ENCODE data around the gene LTN1. TPM values are rescaled to one million over a fixed set of nuclear protein-coding genes. Genes with fewer than 3 reads are reported as not detected.
"Not testable (repeated sequence)": the region's sequence is repeated elsewhere in the genome, so short reads cannot be mapped to it uniquely, and the experiment has no call there.

The LTN1 gene
- total RNA-seq, 8 experiments from 2014 or later, result 23.7 to 40.9 (median 28.7) TPM

GRCh38 chr21:29011236-29011635 is 18.6 kb upstream of the LTN1 start:
- ATAC-seq (replicated peaks in 6 of 8); H3K4me1 ChIP-seq (replicated peaks in 1 of 2); H3K27ac ChIP-seq; H3K4me3 ChIP-seq; in situ Hi-C loops (cut with MboI; ENCODE audit: low pct_unique_long_range_greater_than_20kb in 2 of 9, low sequenced_read_pairs in 9 of 9, unreplicated experiment in 9 of 9): not testable (repeated sequence)
- WGBS, 10 experiments, result no CpG with 5 or more reads among the region's 30 CpGs

DNA sequence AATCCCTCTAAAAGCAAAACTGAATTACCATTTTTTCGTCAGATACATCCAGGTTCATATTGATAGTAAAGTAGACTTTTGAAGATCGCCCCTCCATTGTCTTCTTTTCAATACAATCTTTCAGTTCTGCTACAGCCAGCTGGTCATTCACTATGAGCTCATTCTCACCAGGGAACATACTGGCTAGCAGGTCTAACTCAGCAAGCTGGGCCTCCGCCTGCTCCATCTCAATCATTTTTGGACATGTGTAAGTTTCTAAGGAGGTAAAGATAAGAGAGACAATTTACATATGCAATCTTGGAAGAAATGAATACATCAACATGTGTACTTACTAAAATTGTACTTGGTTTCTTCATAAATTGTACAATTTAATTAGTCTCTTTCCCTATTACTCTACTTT is 15.7 kb upstream of the LTN1 start:
- 40 to 100% (median 85%) methylated on average over 1 to 3 of the region's 3 CpGs; no CpG with 5 or more reads in 1 of the 10 experiments for WGBS, 10 experiments
- ATAC-seq (replicated peaks in 6 of 8), result peak in 7 of 8 experiments; percentile 30 to 83 (median 33)

GRCh38 chr21:29007810-29008209 is 15.1 kb upstream of the LTN1 start:
- in situ Hi-C loops (cut with MboI; ENCODE audit: low pct_unique_long_range_greater_than_20kb in 2 of 9, low sequenced_read_pairs in 9 of 9, unreplicated experiment in 9 of 9), result no loop called here

More for the DNA sequence above, 15.7 kb upstream of the LTN1 start:
- H3K4me1 ChIP-seq (replicated peaks in 1 of 2), result peaks cover 8 to 10% of the 10 kb centered on the region in 2 donors
- no peak overlapping the region for H3K4me3 ChIP-seq
- H3K27ac ChIP-seq, result no peak overlapping the region
- in situ Hi-C loops (cut with MboI; ENCODE audit: low pct_unique_long_range_greater_than_20kb in 2 of 9, low sequenced_read_pairs in 9 of 9, unreplicated experiment in 9 of 9), result no loop called here

GRCh38 chr21:29007135-29007534 is 14.5 kb upstream of the LTN1 start:
- Histone ChIP-seq H3K4me1 (replicated peaks in 1 of 2) (peaks cover 8 to 10% of the 10 kb centered on the region in 2 donors), H3K27ac (no peak overlapping the region), H3K4me3 (no peak overlapping the region)
- in situ Hi-C loops (cut with MboI; ENCODE audit: low pct_unique_long_range_greater_than_20kb in 2 of 9, low sequenced_read_pairs in 9 of 9, unreplicated experiment in 9 of 9), result no loop called here
- 30 to 100% (median 82%) methylated on average over 1 to 3 of the region's 3 CpGs; no CpG with 5 or more reads in 2 of the 10 experiments for WGBS, 10 experiments
- ATAC-seq (replicated peaks in 6 of 8), result no peak

More at GRCh38 chr21:29007810-29008209, 15.1 kb upstream of the LTN1 start:
- Histone ChIP-seq H3K27ac (no peak overlapping the region), H3K4me1 (replicated peaks in 1 of 2) (peaks cover 8 to 10% of the 10 kb centered on the region in 2 donors), H3K4me3 (no peak overlapping the region)
- peak; percentile 38 to 94 (median 81) for ATAC-seq (replicated peaks in 6 of 8)
- 17 to 100% (median 78%) methylated on average over 1 to 3 of the region's 3 CpGs; no CpG with 5 or more reads in 1 of the 10 experiments for WGBS, 10 experiments

- WGBS, 10 experiments, result 63 to 100% (median 96%) methylated on average over 1 to 6 of the region's 6 CpGs; no CpG with 5 or more reads in 4 of the 10 experiments
- H3K4me1 ChIP-seq (replicated peaks in 1 of 2), result peaks cover 8 to 10% of the 10 kb centered on the region in 2 donors
- in situ Hi-C loops (cut with MboI; ENCODE audit: low pct_unique_long_range_greater_than_20kb in 2 of 9, low sequenced_read_pairs in 9 of 9, unreplicated experiment in 9 of 9), result no loop called here
- H3K27ac ChIP-seq, result no peak overlapping the region
- H3K4me3 ChIP-seq, result no peak overlapping the region
- no peak for ATAC-seq (replicated peaks in 6 of 8)
Measured at GRCh38 chr21:29005696-29006095, 13.0 kb upstream of the LTN1 start.

DNA sequence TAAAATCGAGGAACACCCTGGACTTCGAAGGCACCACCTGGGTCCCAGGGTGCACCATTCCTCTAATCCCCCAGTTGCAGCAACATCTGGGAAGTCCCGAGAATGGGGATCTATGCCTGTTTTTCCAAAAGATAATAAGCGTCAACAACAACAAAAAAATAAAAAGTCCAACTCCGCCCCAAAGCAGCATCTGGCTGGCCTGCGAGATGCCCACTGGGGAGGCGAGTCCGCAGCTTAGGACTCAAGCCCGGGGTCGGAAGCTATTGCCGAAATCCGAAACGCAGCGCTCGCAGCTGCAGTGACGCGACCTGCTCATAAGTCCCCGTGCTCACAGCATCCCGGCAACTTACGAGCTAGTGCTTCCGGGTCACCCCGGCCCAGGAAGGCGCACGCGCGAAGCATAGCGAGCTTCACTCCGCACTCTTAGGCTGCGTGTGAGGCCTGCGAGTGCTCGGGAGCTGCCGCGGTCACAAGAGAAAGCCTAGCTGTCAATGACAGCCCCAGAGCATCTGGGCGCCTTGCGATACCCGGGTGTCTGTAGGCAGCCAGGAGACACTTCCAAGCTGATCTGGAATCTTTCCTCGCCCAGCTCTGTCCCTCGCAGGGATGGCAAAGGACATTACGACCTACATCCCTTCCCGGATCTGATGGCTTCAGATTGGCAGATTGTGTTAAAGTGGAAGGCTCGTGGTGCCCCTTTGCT is 9.9 kb upstream of the LTN1 start:
- peak overlapping the region; percentile 48 to 67 (median 56) for H3K4me3 ChIP-seq
- in situ Hi-C loops (cut with MboI; ENCODE audit: low pct_unique_long_range_greater_than_20kb in 2 of 9, low sequenced_read_pairs in 9 of 9, unreplicated experiment in 9 of 9), result no loop called here
- ATAC-seq (replicated peaks in 6 of 8), result peak; percentile 98 to 100 (median 100)
- peaks cover 2 to 9% of the 10 kb centered on the region in 2 donors for H3K4me1 ChIP-seq (replicated peaks in 1 of 2)
- H3K27ac ChIP-seq, result peak overlapping the region; percentile 86 to 95
- 0 to 15% (median 7%) methylated on average over 1 to 9 of the region's 41 CpGs; no CpG with 5 or more reads in 3 of the 10 experiments for WGBS, 10 experiments

GRCh38 chr21:28993293-28993629 is 584 bp upstream of the LTN1 start:
- ATAC-seq (replicated peaks in 6 of 8), result no peak
- Histone ChIP-seq H3K27ac (peak overlapping the region; percentile 75 to 84), H3K4me3 (peak overlapping the region; percentile 29 to 97 (median 81)), H3K4me1 (replicated peaks in 1 of 2) (peaks cover 3 to 14% of the 10 kb centered on the region in 2 donors)
- 20 to 79% (median 46%) methylated on average over 2 to 4 of the region's 4 CpGs; no CpG with 5 or more reads in 1 of the 10 experiments for WGBS, 10 experiments
- in situ Hi-C loops (cut with MboI; ENCODE audit: low pct_unique_long_range_greater_than_20kb in 2 of 9, low sequenced_read_pairs in 9 of 9, unreplicated experiment in 9 of 9), result no loop called here

GRCh38 chr21:28991861-28992525 is 684 bp downstream of the LTN1 start:
- in situ Hi-C loops (cut with MboI; ENCODE audit: low pct_unique_long_range_greater_than_20kb in 2 of 9, low sequenced_read_pairs in 9 of 9, unreplicated experiment in 9 of 9), result no loop called here
- peaks cover 3 to 14% of the 10 kb centered on the region in 2 donors for H3K4me1 ChIP-seq (replicated peaks in 1 of 2)
- peak in 1 of 8 experiments; percentile 0 for ATAC-seq (replicated peaks in 6 of 8)
- 0 to 29% (median 9%) methylated on average over 3 to 10 of the region's 14 CpGs; no CpG with 5 or more reads in 1 of the 10 experiments for WGBS, 10 experiments
- H3K4me3 ChIP-seq, result peak overlapping the region; percentile 73 to 97 (median 85)
- H3K27ac ChIP-seq, result peak overlapping the region; percentile 82 to 96

DNA sequence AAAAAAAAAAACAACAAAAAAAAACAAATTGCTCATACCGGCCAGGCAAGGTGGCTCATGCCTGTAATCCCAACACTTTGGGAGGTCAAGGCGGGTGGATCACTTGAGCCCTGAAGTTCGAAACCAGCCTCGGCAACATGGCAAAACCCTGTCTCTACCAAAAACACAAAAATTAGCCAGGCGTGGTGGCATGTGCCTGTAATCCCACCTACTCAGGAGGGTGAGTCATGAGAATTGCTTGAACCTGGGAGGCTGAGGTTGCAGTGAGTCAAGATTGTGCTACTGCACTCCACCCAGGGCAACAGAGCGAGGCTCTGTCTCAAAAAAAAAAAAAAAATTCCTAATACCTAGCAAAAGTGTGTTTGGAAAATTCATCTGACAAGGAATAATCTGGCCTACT is 4.5 kb downstream of the LTN1 start:
- ATAC-seq (replicated peaks in 6 of 8); H3K4me3 ChIP-seq; H3K4me1 ChIP-seq (replicated peaks in 1 of 2); H3K27ac ChIP-seq; in situ Hi-C loops (cut with MboI; ENCODE audit: low pct_unique_long_range_greater_than_20kb in 2 of 9, low sequenced_read_pairs in 9 of 9, unreplicated experiment in 9 of 9): not testable (repeated sequence)
- 14 to 100% (median 95%) methylated on average over 1 to 6 of the region's 6 CpGs; no CpG with 5 or more reads in 3 of the 10 experiments for WGBS, 10 experiments

GRCh38 chr21:28986677-28987076 is 6.0 kb downstream of the LTN1 start:
- no peak for ATAC-seq (replicated peaks in 6 of 8)
- Histone ChIP-seq H3K4me3 (no peak overlapping the region), H3K4me1 (replicated peaks in 1 of 2) (peaks cover 0 to 6% of the 10 kb centered on the region in 2 donors), H3K27ac (no peak overlapping the region)
- in situ Hi-C loops (cut with MboI; ENCODE audit: low pct_unique_long_range_greater_than_20kb in 2 of 9, low sequenced_read_pairs in 9 of 9, unreplicated experiment in 9 of 9), result no loop called here
- WGBS, 10 experiments, result 83 to 100% (median 94%) methylated on average over 1 to 4 of the region's 4 CpGs

DNA sequence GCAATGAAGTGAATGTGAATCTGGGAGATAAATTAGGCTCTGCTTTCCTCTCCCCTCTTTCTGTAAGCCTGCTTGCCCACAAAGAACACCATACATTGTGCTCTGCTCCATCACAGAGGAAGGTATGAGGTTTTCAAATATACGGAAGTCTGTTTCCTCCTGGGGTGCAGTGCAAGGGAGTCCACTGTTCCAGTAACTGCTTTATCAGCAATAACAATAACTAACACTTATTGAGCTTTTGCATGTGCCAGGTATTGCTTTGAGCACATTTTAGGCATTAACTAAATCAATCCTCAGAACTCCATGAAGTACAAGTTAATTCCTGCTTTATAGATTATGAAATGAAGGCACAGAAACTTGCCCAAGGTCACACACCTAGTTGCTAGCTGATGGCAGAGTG is 10.0 kb downstream of the LTN1 start:
- 100% methylated on average over 1 of the region's 1 CpG; no CpG with 5 or more reads in 7 of the 10 experiments for WGBS, 10 experiments
- no peak overlapping the region for H3K4me3 ChIP-seq
- no peak for ATAC-seq (replicated peaks in 6 of 8)
- no peaks in the 10 kb centered on the region for H3K4me1 ChIP-seq (replicated peaks in 1 of 2)
- no peak overlapping the region for H3K27ac ChIP-seq
- in situ Hi-C loops (cut with MboI; ENCODE audit: low pct_unique_long_range_greater_than_20kb in 2 of 9, low sequenced_read_pairs in 9 of 9, unreplicated experiment in 9 of 9), result no loop called here

DNA sequence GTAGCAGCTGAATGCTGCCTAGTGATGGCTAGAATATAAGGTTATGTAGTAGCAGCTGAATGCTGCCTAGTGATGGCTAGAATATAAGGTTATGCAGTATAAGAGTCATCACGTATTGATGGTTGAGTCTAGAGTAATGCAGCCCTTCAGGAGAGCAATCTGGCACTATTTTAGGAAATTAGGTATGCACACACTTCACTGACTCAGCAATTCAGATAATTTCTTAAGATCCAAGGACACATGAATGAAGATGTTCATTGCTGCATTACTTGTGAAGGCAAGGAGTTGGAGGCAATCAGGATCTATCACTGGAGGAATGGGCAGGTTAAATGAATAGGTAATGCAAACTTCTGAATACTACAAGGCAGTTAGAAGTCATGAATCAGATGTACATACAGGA is 13.6 kb downstream of the LTN1 start:
- Histone ChIP-seq H3K27ac (no peak overlapping the region), H3K4me3 (no peak overlapping the region), H3K4me1 (replicated peaks in 1 of 2) (no peaks in the 10 kb centered on the region)
- ATAC-seq (replicated peaks in 6 of 8), result no peak
- 86 to 100% (median 89%) methylated on average over 1 of the region's 1 CpG; no CpG with 5 or more reads in 5 of the 10 experiments for WGBS, 10 experiments
- in situ Hi-C loops (cut with MboI; ENCODE audit: low pct_unique_long_range_greater_than_20kb in 2 of 9, low sequenced_read_pairs in 9 of 9, unreplicated experiment in 9 of 9), result no loop called here

GRCh38 chr21:28975397-28975796 is 17.3 kb downstream of the LTN1 start:
- no peaks in the 10 kb centered on the region for H3K4me1 ChIP-seq (replicated peaks in 1 of 2)
- WGBS, 10 experiments, result 0 to 100% (median 67%) methylated on average over 1 to 3 of the region's 3 CpGs; no CpG with 5 or more reads in 1 of the 10 experiments
- ATAC-seq (replicated peaks in 6 of 8), result peak in 3 of 8 experiments; percentile 78 to 93 (median 92)
- in situ Hi-C loops (cut with MboI; ENCODE audit: low pct_unique_long_range_greater_than_20kb in 2 of 9, low sequenced_read_pairs in 9 of 9, unreplicated experiment in 9 of 9), result no loop called here
- H3K4me3 ChIP-seq, result no peak overlapping the region
- H3K27ac ChIP-seq, result no peak overlapping the region
